HG03095 (cell line): ENCODE data around the gene HMGN2.
A peak's percentile ranks its signal among the peaks of the same experiment; 100 is the strongest.

Source experiments
- ATAC-seq: cut with Tn5 transposase; IDR thresholded peaks from one replicate; pipeline ENCODE4 v1.9.1; 2021; ENCODE audit warnings: moderate library complexity; ENCODE audit not compliant: unreplicated experiment

The HMGN2 gene

DNA sequence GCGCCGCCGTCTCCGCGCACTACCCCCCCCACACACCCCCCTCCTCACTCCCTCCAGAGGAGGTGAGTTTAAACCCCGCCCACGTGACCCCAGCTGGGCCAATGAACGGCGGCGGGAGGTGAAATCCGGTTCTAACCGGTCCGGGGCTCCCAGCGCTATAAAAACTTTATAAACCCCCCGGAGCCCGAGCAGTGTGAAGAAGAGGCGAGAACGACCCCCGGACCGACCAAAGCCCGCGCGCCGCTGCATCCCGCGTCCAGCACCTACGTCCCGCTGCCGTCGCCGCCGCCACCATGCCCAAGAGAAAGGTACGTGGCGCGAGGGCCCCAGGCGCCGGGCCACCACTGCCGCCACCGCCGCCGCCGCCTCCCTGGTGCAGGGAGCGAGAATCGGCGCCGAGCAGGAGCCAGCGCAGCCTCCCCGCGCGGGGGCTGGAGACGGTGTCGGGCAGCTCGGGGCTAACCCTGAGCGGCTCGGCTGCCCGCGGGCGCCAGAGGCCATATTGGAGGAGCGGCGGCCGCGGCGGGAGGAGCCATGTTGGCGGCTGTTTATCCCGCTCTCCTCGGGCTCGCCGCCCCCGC lies at the start of gene HMGN2:
TSS of gene HMGN2 (plus strand) at position 121 of the 581 bp plus-strand sequence. CDS start at position 294, 173 bp downstream.
- ATAC-seq = peak; percentile 40

DNA sequence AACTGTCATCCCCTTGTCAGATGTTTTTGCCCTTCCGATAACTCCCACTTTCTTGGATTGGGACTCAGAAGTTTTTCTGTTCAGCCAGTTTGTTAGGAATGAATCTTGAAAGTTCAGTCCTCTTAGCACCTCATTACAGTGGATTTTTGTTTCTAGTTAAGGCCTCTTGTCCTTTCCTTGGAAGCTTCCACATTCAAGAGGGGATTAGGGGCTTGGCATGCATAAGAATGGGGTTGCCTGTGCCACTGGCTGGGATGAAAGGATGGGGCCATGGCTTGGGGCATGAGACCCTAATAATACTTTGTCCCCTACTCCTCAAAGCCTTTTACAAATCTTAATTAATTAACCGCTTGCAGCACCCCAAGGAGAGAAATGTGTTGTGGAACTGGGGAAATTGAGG lies 42.5 kb upstream of the HMGN2 start:
- no peak for ATAC-seq

DNA sequence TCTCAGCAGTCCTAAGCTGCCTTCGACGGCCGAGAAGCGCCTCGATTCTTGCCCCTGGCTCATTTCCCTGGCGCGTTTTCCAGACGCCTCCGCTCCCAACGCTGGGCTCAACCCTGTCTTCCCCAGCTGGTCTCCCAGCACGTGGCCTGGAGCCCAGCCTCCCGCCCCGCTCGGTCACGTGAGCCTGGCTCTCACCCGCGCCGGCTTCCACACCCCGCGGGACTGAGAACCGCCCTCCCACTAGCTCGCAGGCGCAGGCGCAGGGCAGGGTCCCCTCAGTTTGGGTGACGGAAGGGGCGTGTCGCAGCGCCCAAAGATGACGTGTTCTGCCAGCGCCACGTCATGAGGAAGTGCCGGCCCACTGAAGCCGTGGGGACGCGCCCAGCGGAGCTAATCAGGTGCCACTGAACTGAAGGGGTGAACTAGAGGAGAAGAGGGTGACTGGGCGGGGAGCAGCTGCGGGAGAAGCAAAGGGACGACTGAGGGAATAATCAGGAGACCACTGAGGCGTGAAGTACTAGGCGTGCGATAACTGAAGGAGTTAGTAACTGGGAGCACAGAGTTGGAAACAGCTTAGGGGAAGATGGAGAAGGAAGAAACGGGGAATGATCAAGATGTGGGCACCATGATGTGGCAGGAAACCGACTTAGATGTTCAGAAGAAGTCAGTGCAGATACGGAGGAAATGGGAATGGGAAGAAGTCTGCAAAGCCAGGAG lies 40.1 kb upstream of the HMGN2 start, which contains the start of gene DHDDS:
TSS of gene DHDDS (plus strand) at position 343 of the 717 bp plus-strand sequence. CDS start 625 bp downstream, outside the sequence.
- peak; percentile 84 for ATAC-seq

DNA sequence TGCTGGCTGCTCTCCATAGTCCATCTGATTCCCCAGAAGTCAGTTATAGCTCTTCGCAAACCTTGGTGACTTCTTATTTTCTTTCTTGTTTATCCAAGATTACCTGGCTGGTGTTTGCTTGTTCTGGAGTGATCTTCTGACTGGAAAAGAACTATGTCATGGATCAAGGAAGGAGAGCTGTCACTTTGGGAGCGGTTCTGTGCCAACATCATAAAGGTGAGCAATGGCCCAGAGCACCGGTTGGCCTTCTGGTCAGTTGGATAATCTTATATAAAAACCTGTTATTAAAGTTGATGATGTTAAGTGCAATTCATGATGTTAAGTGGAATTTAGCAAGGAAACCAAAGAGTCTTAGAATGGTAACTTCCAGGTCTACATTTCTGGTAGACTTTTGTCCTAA lies 39.4 kb upstream of the HMGN2 start:
- no peak for ATAC-seq

DNA sequence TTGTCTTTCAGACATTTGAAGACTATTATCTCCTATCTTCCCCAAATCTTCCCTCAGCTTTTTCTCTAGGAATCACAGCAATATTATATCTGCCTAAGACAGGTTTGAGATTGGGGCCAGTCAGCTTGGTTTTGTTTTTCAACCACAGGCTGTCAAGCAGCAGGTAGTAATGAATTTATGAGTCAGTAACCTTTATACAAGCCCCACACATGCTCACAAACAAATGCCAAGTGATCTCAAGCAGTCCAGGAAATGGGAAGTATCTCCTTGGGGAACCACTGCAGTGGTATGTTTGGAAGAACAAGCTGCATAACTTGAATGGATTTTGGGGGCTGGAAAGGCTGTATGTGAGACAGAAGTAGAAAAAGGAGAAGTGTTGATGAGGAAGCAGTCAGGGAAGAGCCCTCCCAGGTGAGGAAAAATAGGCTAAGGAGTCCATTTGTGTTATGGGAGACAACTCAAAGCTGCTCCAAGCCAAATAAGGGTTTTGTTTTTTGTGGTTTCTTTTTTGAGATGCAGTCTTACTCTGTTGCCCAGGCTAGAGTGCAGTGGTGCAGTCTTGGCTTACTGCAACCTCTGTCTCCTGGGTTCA lies 38.0 kb upstream of the HMGN2 start:
- no peak for ATAC-seq

DNA sequence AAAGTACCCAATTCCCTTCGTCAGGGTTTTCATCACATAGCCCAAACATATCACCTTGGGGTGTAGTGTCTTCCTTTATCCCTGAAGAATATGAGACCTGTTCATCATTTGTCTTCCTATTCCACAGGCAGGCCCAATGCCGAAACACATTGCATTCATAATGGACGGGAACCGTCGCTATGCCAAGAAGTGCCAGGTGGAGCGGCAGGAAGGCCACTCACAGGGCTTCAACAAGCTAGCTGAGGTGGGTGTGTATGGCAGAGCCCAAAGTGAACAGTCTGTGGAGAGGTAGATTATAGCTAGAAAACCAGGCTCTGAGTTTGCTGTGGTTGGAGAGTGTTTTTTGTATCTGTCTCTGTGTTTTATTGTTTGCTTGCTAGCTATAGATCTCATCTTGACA lies 34.2 kb upstream of the HMGN2 start:
- no peak for ATAC-seq

DNA sequence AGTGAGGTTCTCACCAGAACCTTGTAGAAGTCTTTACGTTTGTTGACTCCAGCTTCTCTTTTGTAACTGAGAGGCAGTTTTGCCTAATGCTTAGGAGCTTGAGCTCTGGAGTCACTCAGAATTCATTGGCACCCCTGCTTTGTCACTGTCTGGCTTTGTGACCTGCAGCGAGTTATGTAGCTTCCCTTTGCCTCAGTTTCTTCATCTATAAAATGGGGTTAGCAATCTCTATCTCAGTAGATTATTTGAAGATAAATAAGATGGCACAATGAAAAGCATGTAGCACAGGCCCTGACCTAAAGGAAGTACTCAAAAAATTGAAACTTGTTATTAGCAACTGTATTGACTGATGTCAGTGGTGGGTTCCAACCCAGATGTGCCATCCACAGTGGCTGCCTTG lies 32.0 kb upstream of the HMGN2 start:
- ATAC-seq = no peak

DNA sequence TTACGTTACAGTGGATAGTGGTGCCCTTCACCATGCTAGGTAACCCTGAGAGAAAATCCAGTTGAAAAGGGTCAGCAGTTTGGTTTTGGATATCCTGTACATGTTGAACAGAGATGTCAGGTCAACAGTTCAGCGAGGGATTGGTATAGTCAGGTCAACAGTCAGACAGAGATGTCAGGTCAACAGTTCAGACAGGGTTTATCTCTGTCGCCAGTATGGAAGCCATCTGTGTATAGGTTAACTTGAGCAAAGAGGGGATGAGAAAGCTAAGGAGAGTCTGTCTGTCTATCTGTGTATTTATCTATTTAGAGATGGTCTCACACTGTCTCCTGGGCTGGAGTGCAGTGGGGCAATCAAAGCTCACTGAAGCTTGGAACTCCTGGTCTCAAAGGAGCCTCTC lies 22.4 kb upstream of the HMGN2 start:
- ATAC-seq = no peak

DNA sequence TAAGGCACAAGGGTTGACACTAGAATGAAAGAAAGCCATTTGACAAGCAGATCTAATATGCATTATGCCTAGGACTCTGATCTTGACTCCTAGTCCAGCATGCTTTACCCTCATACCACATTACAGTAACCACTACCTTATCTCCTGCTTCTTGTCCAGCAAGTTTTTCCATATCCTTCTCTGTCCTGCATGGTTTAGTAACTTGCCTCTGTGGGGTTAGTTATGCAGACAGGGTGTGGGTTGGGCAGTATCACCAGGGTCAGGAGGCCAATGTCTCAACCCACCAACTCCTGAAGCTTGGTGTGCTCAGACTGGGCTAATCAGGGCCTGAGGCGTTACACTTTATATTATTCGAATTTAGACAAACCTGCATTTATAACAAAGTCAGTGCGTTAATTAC lies 21.3 kb upstream of the HMGN2 start:
- ATAC-seq = no peak

DNA sequence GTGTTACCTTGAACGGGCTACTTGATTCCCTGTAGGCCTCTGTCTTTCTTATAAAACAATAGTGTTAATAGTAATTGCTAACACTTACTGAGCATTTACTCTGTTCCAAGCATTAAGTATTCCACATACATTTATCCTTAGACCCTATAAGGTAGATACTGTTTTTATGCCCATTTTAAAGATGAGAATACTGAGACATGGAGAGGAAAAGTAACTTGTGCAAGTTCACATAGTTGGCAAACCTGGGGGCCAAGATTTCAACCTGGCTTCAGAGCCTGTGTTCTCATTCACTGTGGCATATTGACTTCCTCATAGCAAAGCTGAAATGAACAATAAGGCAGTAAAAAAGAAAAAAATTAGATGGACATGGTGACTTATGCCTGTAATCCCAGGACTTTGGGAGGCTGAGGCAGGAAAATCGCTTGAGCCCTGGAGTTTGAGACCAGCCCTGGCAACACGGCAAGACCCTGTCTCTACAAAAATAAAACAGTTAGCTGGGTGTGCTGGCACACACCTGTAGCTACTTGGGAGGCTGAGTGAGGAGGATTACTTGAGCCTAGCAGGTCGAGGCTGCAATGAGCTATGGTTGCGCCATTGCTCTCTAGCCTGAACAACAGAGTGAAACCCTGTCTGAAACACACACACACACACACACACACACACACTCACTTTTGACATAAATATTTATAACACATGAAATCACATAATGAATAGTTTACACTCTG lies 19.6 kb upstream of the HMGN2 start:
- no peak for ATAC-seq

DNA sequence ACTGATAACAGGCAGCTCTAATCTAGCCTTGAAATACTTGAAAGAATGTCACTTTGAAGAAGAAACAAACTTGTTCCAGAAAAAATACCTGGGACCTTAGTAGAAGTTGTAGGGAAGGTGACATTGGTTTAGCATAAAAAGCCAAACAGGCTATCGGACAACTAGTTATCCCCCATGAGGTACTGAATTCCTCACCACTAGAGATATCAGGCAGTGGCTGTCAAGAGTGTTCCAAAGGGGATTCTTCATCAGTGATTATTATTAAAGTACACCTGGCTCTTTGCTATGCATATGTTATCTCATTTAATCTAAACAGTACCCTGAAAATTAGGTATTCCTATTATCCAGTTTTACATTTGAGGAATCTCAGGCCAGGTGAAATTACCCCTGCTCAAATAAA lies 13.1 kb upstream of the HMGN2 start:
- no peak for ATAC-seq

DNA sequence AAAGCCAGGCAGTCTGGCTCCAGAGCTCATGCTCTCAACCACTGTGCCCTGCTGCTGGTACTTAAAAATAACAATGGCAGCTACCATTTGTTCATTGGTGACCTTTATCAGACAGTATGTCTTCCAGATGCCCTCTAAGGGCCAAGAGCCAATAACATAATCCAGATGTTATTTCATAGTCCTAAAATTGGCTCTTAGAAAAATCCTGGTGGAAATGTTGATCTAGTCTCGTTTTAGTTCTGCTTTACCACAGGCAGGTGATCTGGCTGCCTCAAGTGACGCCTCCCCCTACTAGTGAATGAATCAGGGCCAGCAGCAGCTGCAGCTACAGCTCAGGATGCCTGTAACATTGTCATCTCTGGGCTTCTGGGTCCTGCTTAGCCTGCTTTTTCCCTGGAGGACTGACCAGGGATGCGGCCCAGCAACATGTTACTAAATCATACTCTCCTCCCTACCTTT lies 12.6 kb upstream of the HMGN2 start:
- ATAC-seq = no peak

DNA sequence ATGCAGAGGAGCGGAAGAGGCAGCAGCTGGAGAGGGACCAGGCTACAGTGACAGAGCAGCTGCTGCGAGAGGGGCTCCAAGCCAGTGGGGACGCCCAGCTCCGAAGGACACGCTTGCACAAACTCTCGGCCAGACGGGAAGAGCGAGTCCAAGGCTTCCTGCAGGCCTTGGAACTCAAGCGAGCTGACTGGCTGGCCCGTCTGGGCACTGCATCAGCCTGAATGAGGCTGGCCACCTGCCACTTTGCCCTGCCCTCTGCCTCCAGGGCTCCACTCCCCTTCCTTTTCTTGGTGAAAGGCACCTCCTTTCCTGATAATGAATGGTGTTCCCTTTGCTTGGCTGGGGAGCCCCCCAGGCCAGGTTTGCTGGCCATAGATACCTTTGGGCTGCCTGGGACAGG lies 3.3 kb upstream of the HMGN2 start:
- no peak for ATAC-seq

DNA sequence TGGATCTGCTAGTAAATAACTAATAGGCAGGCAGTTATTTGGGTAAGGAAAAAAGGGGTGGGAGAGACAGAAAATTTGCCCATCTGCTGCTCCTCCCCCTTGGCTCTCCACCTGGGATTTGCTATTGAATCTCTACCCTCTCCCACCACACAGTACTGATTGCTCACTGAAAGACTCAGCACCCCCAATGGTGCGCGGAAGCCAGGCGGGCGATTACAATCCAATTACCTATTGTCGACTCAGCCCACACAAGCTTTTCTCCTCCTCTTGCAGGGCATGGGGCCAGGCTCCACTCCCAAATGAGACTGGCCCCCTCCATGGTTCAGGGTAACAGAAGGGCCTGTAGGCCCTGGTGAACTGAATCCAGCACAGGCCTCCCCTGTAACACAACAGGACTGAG lies 2.7 kb upstream of the HMGN2 start:
- ATAC-seq = no peak

DNA sequence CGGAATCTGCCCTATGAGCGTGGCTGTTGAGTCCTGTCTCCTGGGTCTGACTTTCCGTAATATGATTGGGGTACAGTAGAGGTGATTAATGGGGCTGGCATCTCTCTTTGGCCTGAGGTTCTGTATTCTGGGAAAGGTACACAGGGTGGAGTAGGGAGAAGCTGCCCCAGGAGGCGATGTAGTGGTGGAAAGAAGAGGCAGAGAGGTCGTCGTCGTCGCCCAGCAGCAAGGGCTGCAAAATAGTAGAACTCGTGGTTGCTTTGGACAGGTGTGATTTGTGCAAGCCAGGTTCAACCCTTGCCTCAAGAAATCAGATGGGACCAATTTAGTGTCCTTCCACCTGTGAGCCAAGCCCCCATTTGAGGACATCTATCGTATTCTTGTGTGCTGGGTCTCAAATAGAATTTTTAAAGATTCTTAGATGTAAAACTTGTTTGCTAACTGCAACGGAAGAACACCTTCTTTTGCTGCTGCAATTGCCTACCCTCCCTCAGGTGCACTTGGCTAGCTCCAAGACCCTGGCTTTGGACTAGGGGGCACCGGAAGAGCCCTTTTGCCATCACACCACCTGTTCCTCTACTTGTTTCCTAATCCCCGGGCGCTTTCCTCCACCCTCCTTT lies 1.3 kb upstream of the HMGN2 start:
- ATAC-seq = no peak

DNA sequence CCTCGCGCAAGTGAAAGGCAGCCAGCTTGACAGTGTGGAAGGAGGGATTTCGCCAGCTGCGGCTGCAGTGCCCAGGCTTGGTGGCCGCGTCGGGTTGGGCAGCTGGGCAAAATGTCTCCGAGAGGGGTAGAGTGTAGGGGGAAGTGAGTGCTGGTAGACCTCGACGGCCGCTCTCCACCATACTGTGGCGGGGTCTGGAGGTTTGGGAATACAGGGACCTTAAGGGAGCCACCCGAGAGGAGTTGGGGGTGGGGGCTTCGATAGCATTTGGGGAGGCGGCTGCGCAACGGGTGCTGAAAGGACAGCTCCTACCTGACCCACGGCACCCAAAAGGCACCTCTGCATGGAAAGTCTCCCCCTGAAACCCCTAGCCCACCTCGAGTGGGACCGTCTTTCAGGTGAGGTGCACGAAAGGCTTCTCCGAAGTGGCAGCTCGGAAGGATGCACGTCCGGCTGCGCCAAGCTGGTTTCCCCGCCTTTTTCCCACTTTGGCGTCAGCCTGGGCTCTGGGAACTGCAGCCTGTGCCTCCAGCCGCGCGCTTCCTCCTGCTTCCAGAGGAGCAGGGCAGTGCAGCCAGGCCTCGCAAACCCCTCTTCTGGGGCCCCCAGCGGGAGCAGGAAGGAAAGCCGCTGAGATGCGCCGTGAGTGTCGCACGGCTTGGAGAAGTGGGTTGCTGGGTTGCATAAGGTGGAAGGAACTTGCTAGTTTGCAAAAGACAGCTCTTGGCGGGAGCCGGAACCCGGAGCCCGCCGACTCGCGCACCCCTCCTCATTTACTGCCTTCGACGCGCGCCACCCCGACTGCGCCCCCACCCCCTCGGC lies 531 bp upstream of the HMGN2 start:
- peak; percentile 5 for ATAC-seq

DNA sequence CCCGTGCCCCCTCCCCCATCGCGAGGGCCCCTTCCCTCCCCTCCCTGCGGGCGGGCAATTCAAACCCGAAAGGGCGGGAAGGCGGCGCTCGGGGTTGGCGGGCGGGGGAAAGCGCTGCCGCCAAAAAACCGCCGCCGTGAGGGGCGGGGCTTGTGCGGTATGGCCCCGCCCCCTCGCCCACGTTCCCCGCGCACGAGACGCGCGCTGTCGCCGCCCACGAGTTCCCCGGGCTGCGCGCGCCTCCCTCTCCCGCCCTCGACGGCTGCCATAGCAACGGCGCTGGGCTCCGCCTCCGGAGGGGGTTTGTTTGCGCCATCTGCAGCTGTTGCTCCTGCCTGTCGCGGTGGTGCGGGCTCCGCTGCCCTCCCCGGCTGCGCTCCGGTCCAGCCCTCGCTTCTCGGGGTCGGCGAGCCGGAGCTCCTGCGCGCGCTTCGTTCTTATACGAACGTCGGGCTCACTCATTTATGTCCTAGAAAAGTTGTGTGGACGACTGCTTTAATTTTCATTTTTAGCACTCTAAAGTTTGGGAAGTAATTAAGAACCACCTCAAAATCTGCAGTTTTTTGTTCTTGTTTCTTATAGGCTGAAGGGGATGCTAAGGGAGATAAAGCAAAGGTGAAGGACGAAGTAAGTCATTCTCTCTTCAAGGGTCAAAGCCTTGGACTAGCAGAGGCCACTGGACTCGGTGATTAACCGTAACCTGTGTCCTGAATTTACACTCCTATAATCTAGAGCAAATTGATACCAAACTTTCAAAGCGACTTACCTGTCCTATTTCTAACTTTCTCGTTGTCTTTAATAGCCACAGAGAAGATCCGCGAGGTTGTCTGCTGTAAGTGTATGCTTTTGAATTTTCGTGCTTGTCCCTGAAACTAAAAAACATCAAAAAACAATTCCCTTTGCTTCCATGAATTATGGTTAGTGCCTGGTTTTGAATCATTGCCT lies 933 bp downstream of the HMGN2 start:
- ATAC-seq = peak; percentile 69

DNA sequence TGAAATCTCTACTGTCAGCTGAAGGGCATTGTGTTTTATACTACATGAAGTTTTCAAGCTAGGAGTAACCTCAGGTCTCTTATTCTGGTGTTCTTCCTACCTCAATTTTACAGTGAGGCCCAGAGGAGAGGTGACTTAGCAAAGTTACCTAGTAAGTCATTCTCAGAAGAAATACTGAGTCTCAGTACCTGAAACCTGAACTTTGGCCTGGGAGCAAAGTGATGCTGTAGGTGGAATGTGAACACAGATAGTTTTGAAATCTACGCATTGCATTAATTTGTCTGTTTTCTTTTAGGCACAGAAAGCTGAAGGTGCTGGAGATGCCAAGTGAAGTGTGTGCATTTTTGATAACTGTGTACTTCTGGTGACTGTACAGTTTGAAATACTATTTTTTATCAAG lies 2.6 kb downstream of the HMGN2 start:
- ATAC-seq = no peak

DNA sequence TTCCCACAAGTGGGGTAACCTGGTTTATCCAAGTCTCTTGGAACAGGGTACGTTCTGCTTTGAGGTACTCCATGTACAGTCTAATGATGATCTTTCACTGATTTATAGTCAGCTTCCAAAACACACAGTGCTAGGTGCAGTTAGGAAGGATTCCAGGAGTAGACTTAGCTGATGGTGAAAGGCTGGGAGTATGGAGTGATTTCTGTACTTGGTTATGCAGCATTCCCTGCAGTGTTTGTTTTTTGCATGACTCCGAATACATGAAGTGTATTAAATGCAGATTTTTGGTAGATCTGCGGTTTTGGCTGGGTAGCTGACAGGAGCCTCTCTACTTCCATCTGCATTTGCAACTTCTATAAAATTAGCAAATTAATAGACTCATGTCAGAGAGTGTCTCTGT lies 3.7 kb downstream of the HMGN2 start:
- ATAC-seq = no peak
